Epidermal melanocyte (primary cell): ENCODE data around the gene ZFR2.
"Not testable (repeated sequence)": the region's sequence is repeated elsewhere in the genome, so short reads cannot be mapped to it uniquely, and the experiment has no call there.

Source experiments
- DNase-seq: peaks from one replicate; pipeline ENCODE4 v3.0.0; 2011; ENCODE audit warnings: low spot score; ENCODE audit not compliant: insufficient read length

The ZFR2 gene

DNA sequence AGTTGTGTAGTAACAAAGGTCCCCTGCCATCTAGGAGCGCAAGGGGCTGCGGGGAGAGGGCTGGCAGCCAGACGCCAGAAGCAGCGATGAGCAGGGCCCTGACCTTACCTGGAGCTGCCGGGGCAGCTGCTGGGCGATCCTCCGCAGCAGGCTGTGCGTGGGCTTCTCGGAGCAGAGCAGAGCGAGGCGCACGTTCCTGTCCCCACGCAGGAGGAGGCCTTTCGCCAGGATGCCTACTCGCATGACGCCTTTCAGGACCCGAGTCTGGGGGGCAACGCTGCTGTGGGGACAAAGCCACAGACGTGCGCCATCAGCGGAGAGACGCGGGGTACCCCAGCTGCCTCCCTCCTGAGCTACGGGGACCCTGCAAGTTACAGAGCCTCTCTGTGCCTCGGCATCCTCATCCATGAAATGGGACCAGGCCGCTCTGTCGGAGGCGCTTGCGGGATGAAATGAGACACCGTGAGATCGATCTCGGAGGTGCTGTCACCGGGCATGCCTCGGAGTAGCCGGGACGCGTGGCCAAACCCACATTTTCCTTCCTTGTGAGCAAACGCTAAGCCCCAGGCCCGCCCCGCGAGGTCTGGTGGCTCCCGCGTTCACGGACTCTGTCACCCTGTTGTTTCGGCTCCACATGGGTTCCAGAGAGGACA lies 52.1 kb downstream of the ZFR2 start:
- DNase-seq = no peak

DNA sequence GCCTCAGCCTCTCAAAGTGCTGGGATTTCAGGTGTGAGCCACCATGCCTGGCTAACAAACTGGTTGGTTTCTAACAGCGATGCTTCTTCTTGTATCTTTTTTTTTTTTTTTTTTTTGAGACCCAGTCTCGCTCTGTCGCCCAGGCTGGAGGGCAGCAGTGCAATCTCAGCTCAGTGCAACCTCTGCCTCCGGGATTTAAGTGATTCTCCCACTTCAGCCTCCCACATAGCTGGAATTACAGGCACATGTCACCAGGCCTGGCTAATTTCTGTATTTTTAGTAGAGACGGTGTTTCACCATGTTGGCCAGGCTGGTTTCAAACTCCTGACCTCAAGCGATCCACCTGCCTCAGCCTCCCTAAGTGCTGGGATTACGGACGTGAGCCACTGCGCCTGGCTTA lies 52.7 kb downstream of the ZFR2 start:
- not testable (repeated sequence) for DNase-seq

DNA sequence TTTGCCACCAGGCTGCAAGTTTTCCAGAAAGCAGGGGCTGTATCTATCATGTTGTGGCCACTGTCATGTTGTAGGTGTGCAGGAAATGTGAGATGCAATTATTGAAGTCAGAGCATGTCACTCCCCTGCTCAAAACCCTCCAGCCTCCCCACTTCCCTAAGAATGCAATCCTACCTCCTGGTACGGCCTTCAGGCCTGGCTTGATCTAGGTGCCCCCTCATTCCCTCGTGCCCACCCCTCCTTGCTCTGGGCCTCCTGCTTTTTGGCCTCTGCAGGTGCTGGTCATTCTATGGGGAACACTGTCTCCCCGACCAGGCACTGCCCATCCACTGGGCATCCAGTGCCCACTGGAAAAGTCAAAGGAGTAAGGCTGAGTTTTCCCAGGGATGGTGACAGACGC lies 54.2 kb downstream of the ZFR2 start:
- DNase-seq = no peak

DNA sequence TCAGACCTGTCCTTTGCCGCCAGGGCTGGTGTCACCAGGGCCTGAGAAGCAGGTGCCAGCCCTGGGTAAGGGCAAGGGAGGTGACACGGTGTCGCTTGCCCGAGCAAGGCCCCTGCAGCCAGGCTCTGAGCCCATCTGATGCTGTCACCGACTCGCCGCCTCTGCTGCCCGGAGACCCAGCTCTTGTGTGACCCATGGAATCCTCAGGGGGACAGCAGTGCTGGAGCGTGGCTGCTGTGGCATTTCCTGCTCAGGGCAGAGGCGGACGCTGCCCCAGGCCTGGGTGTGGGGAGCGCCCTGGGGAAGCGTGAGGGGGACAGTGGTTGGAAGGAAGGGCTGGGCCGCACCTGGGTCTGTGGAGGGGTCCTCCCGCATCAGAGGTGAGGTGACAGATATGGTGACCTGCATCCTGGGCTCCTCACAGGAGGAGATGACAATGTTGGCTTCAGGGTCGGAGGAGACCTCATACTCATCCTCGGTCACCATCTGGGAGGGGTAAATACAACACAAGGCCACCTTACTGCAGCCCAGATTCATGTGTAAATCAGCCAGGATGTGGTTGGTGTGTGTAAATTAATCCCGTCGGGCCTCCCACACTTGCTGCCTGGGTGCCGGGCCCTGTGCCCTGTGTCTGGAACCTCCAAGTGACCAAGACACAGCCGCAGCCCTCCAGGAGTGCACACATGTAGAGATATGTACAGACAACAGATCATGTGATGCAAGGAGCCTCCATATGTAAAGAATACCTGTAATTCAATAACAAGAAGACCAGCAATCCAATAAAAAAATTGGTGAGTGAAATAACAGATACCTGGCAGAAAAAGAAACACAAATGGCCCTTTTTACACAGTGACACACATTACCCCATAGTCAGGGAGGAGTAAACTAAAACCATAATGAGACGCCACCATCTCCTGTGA lies 55.1 kb downstream of the ZFR2 start:
- DNase-seq = no peak

DNA sequence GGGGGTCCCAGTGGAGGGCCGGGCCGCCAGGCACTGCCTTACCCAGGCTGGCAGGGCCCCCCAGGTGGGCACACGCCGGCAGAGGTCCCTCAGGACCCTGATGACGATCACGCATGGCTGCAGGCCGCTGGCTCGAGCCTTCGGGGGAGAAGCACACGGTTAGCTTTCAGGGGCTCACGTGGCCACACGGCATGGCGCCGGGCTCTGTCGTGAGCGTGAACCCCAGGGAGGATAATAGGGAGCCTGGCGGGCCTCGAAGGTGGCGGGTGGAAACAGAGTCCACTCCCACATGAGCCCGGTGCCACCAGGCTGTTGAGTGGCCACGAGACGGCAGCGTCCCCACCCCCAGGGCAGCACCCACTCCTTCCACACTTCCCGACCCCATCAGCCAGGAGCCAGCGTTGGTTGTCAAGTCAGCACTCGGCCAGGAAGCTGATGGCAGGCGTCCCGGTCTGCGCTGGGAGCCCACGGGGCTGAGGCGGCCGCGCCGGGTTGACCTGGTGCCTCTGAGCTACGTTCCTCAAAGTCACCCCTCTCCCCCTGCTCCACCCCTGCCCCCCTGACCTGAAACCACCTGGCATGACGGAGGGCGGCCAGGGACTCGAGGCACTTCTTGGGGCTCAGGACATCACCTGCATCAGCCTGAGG lies 58.0 kb downstream of the ZFR2 start:
- no peak for DNase-seq

DNA sequence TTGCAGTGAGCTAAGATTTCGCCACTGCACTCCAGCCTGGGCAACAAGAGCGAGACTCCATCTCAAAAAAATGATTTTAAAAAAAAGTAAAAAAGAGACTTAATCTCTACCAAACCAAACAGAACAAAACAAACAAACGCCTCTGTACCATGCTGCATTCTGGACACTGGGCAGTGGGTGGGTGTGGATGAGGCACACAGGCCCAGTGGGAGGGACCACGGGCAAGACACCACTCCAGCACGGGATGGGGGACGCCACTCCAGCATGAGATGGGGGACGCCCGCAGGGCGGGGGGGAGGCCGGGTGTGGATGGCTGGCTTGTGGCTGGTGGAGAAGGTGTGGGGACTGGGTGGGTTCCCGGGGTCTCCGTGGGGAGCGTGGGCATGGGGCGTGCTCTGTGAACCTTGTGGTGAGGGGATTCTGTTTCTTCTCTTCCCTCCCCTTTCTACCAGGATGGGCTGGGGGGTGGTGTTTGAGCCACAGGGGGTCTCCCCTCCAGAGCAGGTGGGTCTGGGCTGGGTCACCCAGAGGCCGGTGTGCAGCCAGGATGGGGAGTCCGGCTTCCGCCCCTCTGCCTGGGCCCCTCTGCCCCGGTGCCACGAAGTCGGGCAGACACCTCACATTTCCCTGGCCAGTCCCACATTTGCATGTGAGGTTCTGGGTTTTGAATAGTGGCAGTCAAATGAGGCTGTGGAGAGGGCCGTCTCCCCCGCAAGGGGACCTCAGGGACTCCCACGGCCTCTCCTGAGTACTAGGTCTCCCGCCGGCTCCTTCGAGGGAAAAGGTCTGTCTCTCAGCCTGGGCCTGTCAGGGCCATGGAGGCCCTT lies 58.7 kb downstream of the ZFR2 start:
- no peak for DNase-seq

DNA sequence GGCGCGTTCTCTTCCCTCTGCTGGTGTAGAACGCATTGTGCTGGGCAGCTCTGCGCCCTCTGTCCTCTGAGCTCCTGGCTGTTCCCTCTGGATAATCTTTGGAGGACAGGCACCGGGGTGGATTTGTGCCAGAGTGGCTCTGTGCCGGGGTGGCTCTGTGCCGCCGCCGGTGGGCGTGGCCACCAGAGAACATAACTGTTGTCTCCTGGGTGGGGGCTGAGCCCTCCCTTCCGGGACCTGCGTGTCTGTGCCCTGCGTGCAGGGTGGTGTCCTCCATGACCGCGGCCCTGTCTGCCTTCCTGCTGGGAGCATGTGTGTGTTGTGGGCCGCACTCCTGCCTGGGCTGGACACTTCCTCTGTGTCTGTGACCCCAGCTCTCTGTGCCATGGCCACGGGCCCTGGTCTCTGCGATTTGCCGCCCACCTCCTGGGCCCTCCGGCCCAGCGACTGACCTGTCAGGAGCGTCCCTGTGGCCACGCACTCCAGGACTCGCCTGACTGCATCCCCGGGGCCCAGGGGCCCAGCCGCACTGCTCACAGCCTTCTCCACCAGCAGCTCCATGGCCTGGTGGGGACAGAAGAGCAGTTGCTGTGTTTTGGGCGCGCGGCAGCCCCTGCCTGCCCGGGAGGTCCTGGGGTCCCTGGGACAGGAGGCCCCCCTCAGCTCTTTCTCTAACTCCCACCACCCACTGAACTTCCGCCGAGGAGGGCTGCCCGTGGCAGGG lies 60.3 kb downstream of the ZFR2 start:
- DNase-seq = no peak

DNA sequence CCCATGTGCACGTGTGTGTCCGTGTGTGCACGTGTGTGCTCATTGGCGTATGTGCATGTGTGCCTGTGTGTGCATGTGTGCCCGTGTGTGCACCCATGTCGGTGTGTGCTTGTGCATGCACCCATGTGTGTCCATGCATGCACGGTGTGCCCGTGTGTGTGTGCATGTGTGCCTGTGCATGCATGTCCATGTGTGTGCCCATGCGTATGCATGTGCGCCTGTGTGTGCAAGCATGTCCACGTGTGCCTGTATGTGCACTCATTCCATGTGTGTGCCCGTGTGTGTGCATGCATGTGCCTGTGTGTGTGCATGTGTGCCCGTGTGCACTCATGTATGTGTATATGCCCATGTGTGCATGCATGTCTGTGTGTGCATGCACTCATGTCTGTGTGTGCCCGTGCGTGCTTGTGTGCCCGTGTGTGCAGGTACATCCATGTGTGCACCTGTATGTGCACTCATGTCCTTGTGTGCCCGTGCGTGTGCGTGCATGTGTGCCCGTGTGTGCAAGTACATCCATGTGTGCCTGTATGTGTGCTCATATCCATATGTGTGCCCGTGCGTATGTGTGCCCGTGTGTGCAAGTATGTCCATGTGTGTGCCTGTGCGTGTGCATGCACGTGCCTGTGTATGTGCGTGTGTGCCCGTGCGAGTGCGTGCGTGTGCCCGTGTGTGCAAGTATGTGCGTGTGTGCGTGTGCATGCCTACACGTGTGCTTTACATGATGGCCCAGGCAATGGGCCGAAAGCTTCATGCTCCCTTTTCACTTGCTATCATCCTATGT lies 61.1 kb downstream of the ZFR2 start:
- no peak for DNase-seq

DNA sequence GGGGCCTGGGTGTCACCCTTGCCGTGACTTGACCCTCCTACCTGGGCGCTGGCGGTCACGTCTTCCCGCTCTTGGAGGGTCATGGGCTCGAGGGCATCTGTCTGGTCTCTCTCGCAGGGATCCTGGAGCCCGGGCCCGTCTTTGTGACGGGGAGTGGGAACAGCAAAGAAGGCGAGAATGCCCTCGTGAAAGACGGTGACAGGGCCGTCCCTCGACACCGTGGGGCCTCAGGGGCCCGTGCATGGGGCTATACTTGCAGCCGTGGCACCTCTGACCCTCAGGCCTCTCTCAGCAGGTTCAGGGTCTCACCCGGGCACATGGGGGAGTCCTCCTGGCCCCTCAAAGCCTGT lies 61.7 kb downstream of the ZFR2 start:
- no peak for DNase-seq

DNA sequence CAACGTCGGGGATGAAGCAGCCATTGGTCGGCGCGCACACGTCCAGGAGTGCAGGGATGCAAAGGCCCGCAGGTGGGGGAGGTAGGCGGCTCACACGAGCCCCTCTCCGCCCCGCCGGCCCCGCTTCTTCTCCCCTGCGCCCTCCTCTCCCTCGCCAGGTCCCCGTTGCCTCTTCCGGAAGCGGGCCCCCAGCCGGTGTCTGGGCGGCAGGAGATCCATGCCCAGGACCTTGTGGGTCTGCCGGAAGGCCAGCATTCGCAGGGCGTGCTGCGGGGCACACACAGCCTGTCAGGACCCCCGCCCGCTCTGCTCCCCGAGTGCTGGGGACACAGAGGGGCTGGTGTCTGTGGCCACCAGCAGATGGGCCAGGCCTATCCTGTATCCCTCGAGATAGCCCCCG lies 63.0 kb downstream of the ZFR2 start:
- no peak for DNase-seq

DNA sequence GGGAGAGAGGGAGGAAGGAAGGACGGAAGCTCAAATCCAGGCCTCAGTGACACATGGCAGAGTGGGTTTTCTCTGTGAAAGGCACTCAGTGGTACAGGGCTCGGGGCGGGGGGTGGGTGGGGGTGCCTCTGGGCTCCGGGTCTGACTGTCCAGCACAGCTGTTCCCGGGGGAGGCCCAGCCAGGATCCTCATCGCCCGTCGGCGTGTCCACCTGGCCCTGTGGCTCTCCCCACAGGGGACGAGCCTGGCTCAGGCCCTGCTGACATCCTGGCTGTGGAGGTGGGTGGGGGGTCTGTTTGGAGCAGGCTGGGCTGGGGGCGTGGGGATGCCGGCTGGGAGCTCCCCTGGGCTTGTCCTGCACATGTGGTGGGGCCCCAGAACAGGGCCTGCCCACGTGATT lies 64.4 kb downstream of the ZFR2 start:
- no peak for DNase-seq

DNA sequence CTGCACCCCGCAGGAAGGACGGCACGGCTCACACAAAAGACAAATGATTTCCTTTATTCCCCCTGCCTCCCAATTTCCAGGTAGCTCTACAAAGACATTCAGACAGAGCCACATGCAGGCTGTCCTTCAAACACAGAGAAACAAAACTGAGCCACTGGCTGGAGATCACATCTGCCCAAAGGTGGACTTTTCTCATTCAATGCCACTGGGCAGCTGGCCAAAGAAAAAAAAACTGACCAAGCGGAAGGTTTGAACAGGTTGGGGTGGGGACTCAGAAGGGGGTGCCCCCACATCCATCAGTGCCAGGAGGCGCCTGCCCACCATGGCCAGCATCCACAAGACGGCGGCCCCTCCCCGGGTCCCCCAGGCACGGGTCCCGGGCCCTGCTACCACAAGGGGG lies 64.9 kb downstream of the ZFR2 start:
- no peak for DNase-seq

DNA sequence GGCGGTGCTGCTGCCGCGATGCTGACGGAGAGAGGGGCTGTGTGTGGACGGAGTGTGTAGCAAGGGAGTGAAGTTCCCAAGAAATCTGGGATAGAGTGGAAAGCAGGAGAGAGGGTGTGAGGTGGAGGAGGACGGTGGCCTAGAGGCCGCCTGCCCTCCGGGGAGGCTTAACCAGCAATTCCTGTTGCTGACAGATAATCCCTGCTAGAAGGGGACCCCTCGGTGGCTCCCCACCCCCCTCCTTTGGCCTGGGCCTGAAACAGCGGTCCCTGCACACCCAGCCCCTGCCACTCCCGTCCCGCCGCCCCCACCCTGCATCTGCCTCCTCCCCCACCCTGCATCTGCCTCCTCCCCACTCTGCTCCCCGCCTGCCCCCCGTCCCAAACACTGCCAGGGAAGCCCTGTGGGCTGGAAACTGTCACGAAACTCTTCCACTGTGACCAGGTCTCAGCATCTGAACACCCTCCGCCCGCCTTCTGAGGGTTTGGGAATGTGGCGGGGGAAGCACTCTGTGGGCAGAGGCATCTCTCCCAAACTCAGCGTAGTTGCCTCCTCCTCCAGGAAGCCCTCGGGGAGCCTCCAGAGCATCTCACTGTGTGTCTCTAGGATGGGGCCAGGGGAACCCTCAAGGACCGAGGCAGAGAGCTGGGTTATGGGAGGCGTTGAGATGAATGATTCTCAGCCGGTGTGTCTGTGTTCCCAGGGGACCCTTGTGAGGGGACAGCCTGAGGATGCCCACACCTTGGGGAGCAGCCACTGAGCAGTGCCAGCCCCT lies 65.5 kb downstream of the ZFR2 start:
- DNase-seq = no peak

DNA sequence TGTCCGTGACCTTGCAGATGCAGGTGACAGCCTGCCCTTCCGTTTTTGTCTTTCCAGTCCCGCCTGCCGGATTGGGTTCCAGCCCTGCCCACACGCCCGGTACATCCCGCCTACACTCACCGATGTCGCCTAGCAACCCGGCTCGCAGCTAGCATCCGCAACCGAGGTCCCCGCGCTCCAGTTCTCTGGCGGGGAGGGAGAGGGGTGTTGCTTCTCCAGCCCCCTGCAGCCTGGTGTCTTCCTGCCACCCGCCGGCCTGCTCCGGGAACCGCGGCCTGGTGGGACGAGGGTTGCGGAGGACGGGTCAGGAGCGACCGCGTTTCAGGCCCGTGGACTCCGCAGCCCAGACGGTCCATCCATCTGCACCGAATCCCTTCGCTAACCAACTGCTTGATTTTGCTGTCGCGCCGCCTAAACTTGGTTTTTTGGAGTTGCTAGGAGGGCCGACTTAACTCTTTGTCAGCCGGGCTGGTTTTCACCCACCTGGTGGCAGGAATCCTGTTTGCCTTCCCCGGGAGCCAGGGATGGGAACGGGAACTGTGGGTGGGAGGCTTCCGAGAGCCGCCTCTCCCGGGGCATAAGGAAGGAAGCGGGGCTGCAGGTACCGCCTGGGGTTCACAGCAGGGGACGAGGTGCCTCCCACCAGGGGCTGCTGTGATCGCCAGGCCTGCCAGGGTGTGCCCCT lies 67.3 kb downstream of the ZFR2 start:
- no peak for DNase-seq

DNA sequence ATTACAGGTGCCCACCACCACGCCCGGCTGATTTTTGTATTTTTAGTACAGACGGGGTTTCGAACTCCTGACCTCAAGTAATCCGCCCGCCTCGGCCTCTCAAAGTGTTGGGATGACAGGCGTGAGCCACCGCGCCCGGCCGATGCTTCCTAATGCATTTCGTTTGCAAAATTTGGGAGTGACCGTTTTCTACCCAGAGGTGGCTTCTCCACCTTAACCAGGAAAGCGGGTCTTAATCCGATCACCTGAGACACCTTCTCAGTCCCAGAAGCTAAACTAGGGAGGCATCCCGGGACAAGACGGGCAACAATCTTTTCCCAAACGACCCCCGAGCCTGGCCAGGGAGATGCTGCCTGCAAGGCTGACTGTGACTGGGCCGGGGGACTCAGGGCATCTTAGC lies 67.8 kb downstream of the ZFR2 start:
- DNase-seq = no peak

DNA sequence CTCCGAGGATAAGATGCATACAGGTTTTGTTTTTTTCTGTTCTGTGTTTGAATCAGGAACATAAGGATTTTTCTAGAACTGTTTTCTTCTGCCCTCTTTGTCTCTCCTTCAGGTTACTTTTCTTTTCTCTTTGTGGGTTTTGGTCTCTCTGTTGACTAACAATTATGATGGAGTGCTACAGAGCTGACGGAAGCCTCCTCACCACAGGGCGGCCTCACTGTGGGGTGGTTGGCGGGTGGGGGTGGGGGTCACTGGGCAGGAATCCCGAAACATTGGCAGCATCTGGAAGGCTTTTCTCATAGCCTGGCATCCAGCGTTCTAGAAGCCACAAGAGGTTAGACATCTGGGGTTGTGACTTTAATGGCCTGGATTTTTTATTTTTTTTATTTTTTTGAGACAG lies 70.7 kb downstream of the ZFR2 start:
- DNase-seq = no peak

DNA sequence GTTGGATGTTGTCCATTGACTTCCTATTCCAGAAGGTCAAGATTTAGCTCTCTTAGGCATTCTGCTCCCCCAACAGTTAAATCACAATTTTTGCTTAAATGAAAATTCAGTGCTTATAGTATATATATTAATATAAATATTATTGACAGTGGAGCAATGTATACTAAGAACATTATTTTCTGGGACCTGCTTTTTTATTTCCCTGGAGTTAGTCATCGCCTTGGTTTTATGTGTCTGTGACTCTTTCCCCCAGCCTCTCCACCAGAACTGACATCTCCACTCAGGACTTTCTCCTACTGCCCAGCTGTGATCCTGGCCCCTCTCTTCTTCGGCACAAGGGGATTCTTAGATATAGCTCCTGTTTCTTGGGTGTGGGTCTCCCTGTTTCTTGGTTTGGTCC lies 72.5 kb downstream of the ZFR2 start:
- no peak for DNase-seq

DNA sequence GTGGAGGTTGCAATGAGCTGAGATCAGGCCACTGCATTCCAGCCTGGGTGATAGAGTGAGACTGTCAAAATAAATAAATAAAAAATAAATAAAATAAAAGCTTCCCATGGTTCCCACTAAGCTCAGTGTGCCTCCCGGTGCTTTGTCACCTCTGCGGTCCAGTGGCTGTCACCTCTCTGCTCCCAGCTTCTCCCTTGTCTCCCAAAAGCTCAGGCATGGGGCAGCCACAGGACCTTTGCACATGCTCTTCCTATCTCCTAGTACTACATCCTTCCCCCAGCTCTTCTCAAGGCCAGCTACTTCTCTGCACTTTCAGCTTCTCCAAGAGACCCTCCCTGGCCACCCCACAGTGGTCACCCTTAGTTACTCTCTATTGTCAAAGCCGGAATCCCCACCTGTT lies 75.0 kb downstream of the ZFR2 start:
- no peak for DNase-seq

DNA sequence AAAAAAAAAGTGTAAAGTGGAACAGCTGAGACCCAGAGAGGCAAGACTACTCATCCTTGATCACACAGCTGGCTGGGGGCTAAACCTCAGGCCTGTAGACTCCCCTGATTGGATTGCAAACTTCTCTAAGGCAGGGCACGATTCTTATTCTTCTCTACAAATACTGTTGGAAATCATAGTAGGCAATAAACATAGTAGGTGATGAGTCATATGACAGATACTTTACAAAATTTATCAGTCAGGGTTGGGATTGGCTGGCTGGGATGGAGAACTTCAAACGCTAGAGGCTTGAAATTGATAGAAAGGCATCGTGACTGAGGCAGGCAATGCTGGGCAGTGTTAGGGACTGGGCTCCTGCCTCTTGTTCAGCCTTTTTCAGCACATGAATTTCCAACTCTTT lies 76.7 kb downstream of the ZFR2 start:
- no peak for DNase-seq
